Measurements from ENCODE around the gene PRELP. TPM values are rescaled to one million over a fixed set of nuclear protein-coding genes. Genes with fewer than 3 reads are reported as not detected.
"Not testable (repeated sequence)": the region's sequence is repeated elsewhere in the genome, so short reads cannot be mapped to it uniquely, and the experiment has no call there.

PRELP gene
- total and polyA plus RNA-seq, 7 experiments from 2014 or later: not detected

DNA sequence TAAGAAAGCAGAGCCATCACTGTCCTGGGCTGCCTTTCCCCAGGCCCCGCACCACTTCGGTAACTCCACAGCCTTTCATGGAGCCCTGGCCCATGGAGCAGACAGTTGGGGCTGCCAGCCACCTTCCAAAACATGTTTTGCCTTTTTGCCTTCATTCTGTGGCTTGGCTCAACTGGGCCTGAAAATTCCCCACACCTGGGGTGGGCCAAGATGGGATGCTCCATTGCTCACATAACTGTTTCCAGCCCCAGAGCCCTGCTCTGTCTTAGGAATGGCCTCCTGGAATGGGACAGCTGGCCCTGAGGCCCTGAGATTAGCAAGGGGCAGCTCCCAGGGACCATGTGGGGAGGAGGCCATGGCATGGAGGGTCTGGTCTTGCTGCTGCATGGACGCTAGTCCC, 10.9 kb upstream of the PRELP start:
- no peak for ATAC-seq
- Histone ChIP-seq H3K27ac (ENCODE audit: low read depth, low read length) (no peak overlapping the region), H3K4me1 (ENCODE audit: control insufficient read depth in 2 of 2, insufficient read depth in 2 of 2, low read length in 2 of 2) (no peaks in the 10 kb centered on the region), H3K27me3 (ENCODE audit: control insufficient read depth in 2 of 2, insufficient read depth in 2 of 2, low read length in 2 of 2) (peaks cover 0 to 2% of the 10 kb centered on the region in 2 donors), H3K9me3 (ENCODE audit: control insufficient read depth in 2 of 3, low read length in 3 of 3) (no peaks in the 10 kb centered on the region), H3K4me3 (ENCODE audit: low read length) (no peak overlapping the region), H3K36me3 (ENCODE audit: control insufficient read depth in 2 of 3, insufficient read depth in 3 of 3, low read length in 3 of 3) (no peaks in the 10 kb centered on the region)
- Mint-ChIP-seq H3K27me3 (peaks cover 21 to 40% (median 26%) of the 10 kb centered on the region in 5 donors), H3K36me3 (no peaks in the 10 kb centered on the region), H3K4me3 (no peak overlapping the region), H3K4me1 (peaks cover 0 to 4% (median 0%) of the 10 kb centered on the region in 7 donors), H3K27ac (no peak overlapping the region), H3K9me3 (peaks cover 0 to 2% (median 0%) of the 10 kb centered on the region in 11 donors)
- ChIA-PET CTCF (no interaction called here), POLR2A (no interaction called here)
- intact Hi-C loops (cut with micrococcal nuclease): no loop called here
- DNase-seq: no peak

DNA sequence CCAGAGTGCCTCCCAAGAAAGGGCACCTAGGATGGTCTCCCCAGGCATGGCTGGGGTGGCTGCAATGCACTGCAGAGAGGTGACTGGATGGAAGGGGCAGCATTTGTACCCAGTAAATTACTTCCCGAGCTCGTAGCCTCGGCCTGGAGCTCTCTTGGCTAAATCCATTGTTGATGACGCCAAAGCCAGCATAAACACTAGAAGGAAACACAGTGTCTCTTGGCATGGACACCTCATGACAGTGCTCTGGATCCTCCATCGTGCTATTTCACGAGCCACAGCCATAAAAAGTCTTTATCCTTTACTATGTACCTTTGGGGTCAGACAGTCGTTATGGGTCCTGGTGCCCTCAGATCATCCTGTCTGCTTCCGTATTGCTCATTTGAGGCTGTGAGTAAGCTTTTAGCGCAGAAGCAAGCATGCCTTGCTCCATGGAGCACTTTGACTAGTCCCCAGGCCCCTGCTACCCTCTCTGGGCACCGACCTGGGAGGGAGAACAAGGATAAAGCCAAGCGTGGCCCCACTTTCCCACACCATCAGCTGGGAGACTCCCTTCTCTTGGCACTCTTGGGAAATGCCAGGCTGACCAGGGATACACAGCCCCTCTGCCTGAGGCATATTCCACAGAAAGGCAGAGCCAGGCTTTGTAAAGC, 10.3 kb upstream of the PRELP start:
- POLR2A ChIA-PET: no interaction called here
- no peak overlapping the region for H3K4me3 Mint-ChIP-seq
- Histone ChIP-seq H3K36me3 (ENCODE audit: control insufficient read depth in 2 of 3, insufficient read depth in 3 of 3, low read length in 3 of 3) (no peaks in the 10 kb centered on the region), H3K4me1 (ENCODE audit: control insufficient read depth in 2 of 2, insufficient read depth in 2 of 2, low read length in 2 of 2) (no peaks in the 10 kb centered on the region), H3K9me3 (ENCODE audit: control insufficient read depth in 2 of 3, low read length in 3 of 3) (no peaks in the 10 kb centered on the region), H3K27me3 (ENCODE audit: control insufficient read depth in 2 of 2, insufficient read depth in 2 of 2, low read length in 2 of 2) (peaks cover 0 to 2% of the 10 kb centered on the region in 2 donors), H3K27ac (ENCODE audit: low read depth, low read length) (no peak overlapping the region), H3K4me3 (ENCODE audit: low read length) (no peak overlapping the region)
- no peaks in the 10 kb centered on the region for H3K36me3 Mint-ChIP-seq
- intact Hi-C loops (cut with micrococcal nuclease): no loop called here
- CTCF ChIA-PET: no interaction called here
- H3K27ac Mint-ChIP-seq: no peak overlapping the region
- H3K27me3 Mint-ChIP-seq: peaks cover 20 to 42% (median 23%) of the 10 kb centered on the region in 5 donors
- peaks cover 0 to 2% (median 0%) of the 10 kb centered on the region in 11 donors for H3K9me3 Mint-ChIP-seq
- DNase-seq (no peak), ATAC-seq (no peak)
- H3K4me1 Mint-ChIP-seq: peaks cover 0 to 4% (median 0%) of the 10 kb centered on the region in 7 donors

DNA sequence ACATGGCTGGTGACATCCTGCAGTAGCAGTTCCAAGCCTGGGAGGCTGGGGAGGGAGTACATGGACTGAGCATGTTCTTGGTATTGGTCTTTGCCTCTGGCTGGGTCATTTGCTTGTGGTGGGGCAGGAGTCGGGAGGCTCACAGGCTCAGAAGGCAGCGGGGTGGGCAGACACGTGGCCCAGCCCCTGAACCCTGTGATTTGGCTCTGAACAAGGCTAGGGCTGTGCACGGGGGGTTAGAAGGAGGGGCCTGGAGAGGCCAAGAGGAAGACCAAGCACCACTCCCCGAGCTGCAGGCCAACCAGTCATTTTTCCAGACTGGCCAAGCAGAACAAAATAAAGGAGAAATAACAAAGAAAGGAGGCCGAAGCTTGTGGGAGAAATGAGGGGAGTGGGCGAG, 9.7 kb upstream of the PRELP start:
- POLR2A ChIA-PET: no interaction called here

DNA sequence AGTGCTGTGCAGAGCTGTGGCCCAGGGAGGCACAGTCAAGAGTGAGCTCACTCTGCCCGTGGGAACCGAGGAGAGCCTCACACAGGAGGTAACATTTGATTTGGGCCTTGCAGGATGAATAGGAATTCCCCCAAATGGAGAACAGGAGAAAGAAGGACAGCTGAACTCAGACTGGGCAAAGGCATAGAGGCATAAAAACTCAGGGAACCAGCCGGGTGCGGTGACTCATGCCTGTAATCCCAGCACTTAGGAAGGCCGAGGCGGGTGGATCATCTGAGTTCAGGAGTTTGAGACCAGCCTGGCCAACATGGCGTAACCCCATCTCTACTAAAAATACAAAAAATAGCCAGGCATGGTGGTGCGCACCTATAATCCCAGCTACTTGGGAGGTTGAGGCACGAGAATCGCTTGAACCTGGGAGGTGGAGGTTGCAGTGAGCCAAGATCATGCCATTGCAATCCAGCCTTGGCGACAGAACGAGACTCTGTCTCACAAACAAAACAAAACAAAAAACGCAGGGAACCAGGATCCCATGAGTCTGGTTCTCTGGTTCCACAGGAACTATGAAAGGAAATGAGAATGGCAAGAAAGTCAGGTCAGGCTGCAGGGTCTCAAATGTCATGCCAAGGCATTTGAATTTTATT, 8.6 kb upstream of the PRELP start:
- H3K4me1 Mint-ChIP-seq; H3K36me3 ChIP-seq (ENCODE audit: control insufficient read depth in 2 of 3, insufficient read depth in 3 of 3, low read length in 3 of 3); H3K36me3 Mint-ChIP-seq; H3K4me3 ChIP-seq (ENCODE audit: low read length); H3K27ac Mint-ChIP-seq; H3K27me3 ChIP-seq (ENCODE audit: control insufficient read depth in 2 of 2, insufficient read depth in 2 of 2, low read length in 2 of 2); H3K4me1 ChIP-seq (ENCODE audit: control insufficient read depth in 2 of 2, insufficient read depth in 2 of 2, low read length in 2 of 2); POLR2A ChIA-PET; H3K9me3 ChIP-seq (ENCODE audit: control insufficient read depth in 2 of 3, low read length in 3 of 3); intact Hi-C loops (cut with micrococcal nuclease); H3K9me3 Mint-ChIP-seq; ATAC-seq; DNase-seq; H3K4me3 Mint-ChIP-seq; H3K27ac ChIP-seq (ENCODE audit: low read depth, low read length): not testable (repeated sequence)
- CTCF ChIA-PET: interaction anchor here (0.7 kb wide), 1 partner anchor 82 kb away, joined by 3 read pairs; no protein-coding TSS in a partner anchor
- peaks cover 11 to 37% (median 15%) of the 10 kb centered on the region in 5 donors for H3K27me3 Mint-ChIP-seq

More for the DNA sequence above, 9.7 kb upstream of the PRELP start:
- no peak overlapping the region for H3K27ac ChIP-seq (ENCODE audit: low read depth, low read length)
- CTCF ChIA-PET: no interaction called here
- no peaks in the 10 kb centered on the region for H3K36me3 ChIP-seq (ENCODE audit: control insufficient read depth in 2 of 3, insufficient read depth in 3 of 3, low read length in 3 of 3)
- H3K4me3 Mint-ChIP-seq: no peak overlapping the region
- H3K4me1 Mint-ChIP-seq: peaks cover 0 to 4% (median 0%) of the 10 kb centered on the region in 7 donors
- DNase-seq (no peak), ATAC-seq (no peak)
- H3K27me3 ChIP-seq (ENCODE audit: control insufficient read depth in 2 of 2, insufficient read depth in 2 of 2, low read length in 2 of 2): peaks cover 0 to 2% of the 10 kb centered on the region in 2 donors
- no peaks in the 10 kb centered on the region for H3K4me1 ChIP-seq (ENCODE audit: control insufficient read depth in 2 of 2, insufficient read depth in 2 of 2, low read length in 2 of 2)
- no peak overlapping the region for H3K4me3 ChIP-seq (ENCODE audit: low read length)
- H3K9me3 Mint-ChIP-seq: peaks cover 0 to 2% (median 0%) of the 10 kb centered on the region in 11 donors
- H3K36me3 Mint-ChIP-seq: no peaks in the 10 kb centered on the region
- no peaks in the 10 kb centered on the region for H3K9me3 ChIP-seq (ENCODE audit: control insufficient read depth in 2 of 3, low read length in 3 of 3)
- no peak overlapping the region for H3K27ac Mint-ChIP-seq
- H3K27me3 Mint-ChIP-seq: peaks cover 19 to 41% (median 21%) of the 10 kb centered on the region in 5 donors
- intact Hi-C loops (cut with micrococcal nuclease): no loop called here

DNA sequence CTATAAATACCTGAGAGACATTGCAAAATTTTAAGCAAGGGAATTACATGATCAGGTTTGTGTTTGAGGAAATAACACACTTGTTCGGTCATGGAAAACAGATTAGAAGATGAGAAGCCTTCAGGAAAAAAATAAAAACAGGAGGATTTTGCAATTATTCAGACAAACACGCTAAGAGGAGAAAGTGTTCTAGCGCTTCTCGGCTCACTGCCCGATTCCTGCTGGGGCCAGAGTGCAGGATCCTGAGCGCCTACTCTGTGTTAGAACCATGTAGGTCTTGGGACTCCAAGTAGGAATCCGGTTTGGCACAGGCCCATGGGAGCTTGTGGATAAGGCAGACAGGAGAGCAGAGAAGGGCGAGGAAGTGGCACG, 8.1 kb upstream of the PRELP start:
- ATAC-seq (no peak), DNase-seq (no peak)
- Histone ChIP-seq H3K27ac (ENCODE audit: low read depth, low read length) (no peak overlapping the region), H3K9me3 (ENCODE audit: control insufficient read depth in 2 of 3, low read length in 3 of 3) (no peaks in the 10 kb centered on the region), H3K27me3 (ENCODE audit: control insufficient read depth in 2 of 2, insufficient read depth in 2 of 2, low read length in 2 of 2) (peaks cover 0 to 2% of the 10 kb centered on the region in 2 donors), H3K4me1 (ENCODE audit: control insufficient read depth in 2 of 2, insufficient read depth in 2 of 2, low read length in 2 of 2) (no peaks in the 10 kb centered on the region), H3K36me3 (ENCODE audit: control insufficient read depth in 2 of 3, insufficient read depth in 3 of 3, low read length in 3 of 3) (no peaks in the 10 kb centered on the region), H3K4me3 (ENCODE audit: low read length) (no peak overlapping the region)
- H3K9me3 Mint-ChIP-seq: peaks cover 0 to 2% (median 0%) of the 10 kb centered on the region in 11 donors
- H3K4me1 Mint-ChIP-seq: peaks cover 0 to 4% (median 0%) of the 10 kb centered on the region in 7 donors
- peaks cover 11 to 36% (median 18%) of the 10 kb centered on the region in 5 donors for H3K27me3 Mint-ChIP-seq
- H3K4me3 Mint-ChIP-seq: no peak overlapping the region
- ChIA-PET CTCF (no interaction called here), POLR2A (no interaction called here)
- H3K36me3 Mint-ChIP-seq: no peaks in the 10 kb centered on the region
- intact Hi-C loops (cut with micrococcal nuclease): no loop called here
- H3K27ac Mint-ChIP-seq: no peak overlapping the region

DNA sequence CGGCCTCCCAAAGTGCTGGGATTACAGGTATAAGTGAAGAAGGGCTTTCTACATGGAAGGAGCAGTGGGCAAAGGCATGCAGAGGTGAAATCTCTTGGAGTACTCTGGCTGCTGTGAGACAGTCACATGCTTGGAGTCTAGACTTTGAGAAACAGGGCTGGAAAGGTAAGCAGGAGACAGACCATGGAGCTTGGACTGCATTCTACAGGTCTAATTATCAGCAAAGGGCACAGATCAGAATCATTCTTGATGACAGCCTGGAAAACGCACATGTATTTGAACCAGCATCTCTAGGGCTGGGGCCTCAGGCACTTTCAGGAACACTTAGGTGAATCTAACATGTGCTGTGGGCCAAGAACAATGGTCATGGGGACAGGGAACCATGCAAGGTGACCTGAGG, 7.3 kb upstream of the PRELP start:
- Mint-ChIP-seq H3K4me3 (no peak overlapping the region), H3K27me3 (peaks cover 14 to 41% (median 19%) of the 10 kb centered on the region in 5 donors), H3K4me1 (peaks cover 0 to 4% (median 0%) of the 10 kb centered on the region in 7 donors), H3K27ac (no peak overlapping the region), H3K36me3 (no peaks in the 10 kb centered on the region), H3K9me3 (peaks cover 0 to 2% (median 0%) of the 10 kb centered on the region in 11 donors)
- H3K27me3 ChIP-seq (ENCODE audit: control insufficient read depth in 2 of 2, insufficient read depth in 2 of 2, low read length in 2 of 2): peaks cover 0 to 2% of the 10 kb centered on the region in 2 donors
- H3K9me3 ChIP-seq (ENCODE audit: control insufficient read depth in 2 of 3, low read length in 3 of 3): no peaks in the 10 kb centered on the region
- H3K27ac ChIP-seq (ENCODE audit: low read depth, low read length): no peak overlapping the region
- no peaks in the 10 kb centered on the region for H3K4me1 ChIP-seq (ENCODE audit: control insufficient read depth in 2 of 2, insufficient read depth in 2 of 2, low read length in 2 of 2)
- H3K4me3 ChIP-seq (ENCODE audit: low read length): no peak overlapping the region
- intact Hi-C loops (cut with micrococcal nuclease): no loop called here
- no peak for ATAC-seq
- ChIA-PET POLR2A (no interaction called here), CTCF (no interaction called here)
- DNase-seq: no peak
- H3K36me3 ChIP-seq (ENCODE audit: control insufficient read depth in 2 of 3, insufficient read depth in 3 of 3, low read length in 3 of 3): no peaks in the 10 kb centered on the region

DNA sequence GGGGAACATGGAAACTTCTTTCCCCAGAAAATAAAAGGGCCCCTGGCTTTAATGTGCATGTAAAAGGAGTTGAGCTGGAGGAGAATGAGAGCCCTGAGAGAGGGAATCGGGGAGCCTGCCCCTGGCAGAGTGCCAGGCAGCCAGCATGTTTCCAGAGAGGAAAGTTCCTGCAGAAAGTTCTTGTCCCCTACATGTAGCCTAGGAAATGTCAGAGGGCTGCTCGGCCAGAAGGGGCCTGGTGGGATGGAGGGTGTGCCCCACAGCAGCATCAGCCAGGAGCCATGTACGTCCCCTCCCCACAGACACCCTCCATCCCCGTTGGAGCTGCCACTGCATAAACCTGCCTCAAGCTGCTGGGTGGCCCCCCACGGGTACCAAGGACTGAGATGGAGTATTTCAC, 5.4 kb upstream of the PRELP start:
- no peaks in the 10 kb centered on the region for H3K36me3 ChIP-seq (ENCODE audit: control insufficient read depth in 2 of 3, insufficient read depth in 3 of 3, low read length in 3 of 3)
- intact Hi-C loops (cut with micrococcal nuclease): no loop called here
- no peaks in the 10 kb centered on the region for H3K4me1 ChIP-seq (ENCODE audit: control insufficient read depth in 2 of 2, insufficient read depth in 2 of 2, low read length in 2 of 2)
- H3K36me3 Mint-ChIP-seq: no peaks in the 10 kb centered on the region
- H3K4me3 Mint-ChIP-seq: no peak overlapping the region
- H3K27me3 ChIP-seq (ENCODE audit: control insufficient read depth in 2 of 2, insufficient read depth in 2 of 2, low read length in 2 of 2): peaks cover 0 to 2% of the 10 kb centered on the region in 2 donors
- H3K27ac ChIP-seq (ENCODE audit: low read depth, low read length): no peak overlapping the region
- peaks cover 0 to 4% (median 0%) of the 10 kb centered on the region in 7 donors for H3K4me1 Mint-ChIP-seq
- peaks cover 14 to 50% (median 24%) of the 10 kb centered on the region in 5 donors for H3K27me3 Mint-ChIP-seq
- H3K4me3 ChIP-seq (ENCODE audit: low read length): no peak overlapping the region
- H3K9me3 Mint-ChIP-seq: no peaks in the 10 kb centered on the region
- H3K9me3 ChIP-seq (ENCODE audit: control insufficient read depth in 2 of 3, low read length in 3 of 3): no peaks in the 10 kb centered on the region
- CTCF ChIA-PET: interaction anchor here (1.2 kb wide), 1 partner anchor 131 kb away, joined by 3 read pairs; no protein-coding TSS in a partner anchor
- POLR2A ChIA-PET: no interaction called here
- ATAC-seq (no peak), DNase-seq (no peak)
- H3K27ac Mint-ChIP-seq: peak overlapping the region in 1 of 9 donors; percentile 46

All from naive thymus-derived CD4-positive, alpha-beta T cell (primary cell).